Kidney epithelial cell (primary cell): ENCODE results near the gene ACOX3. TPM values are rescaled to one million over a fixed set of nuclear protein-coding genes. Genes with fewer than 3 reads are reported as not detected.
A peak's percentile ranks its signal among the peaks of the same experiment; 100 is the strongest.

Source experiments
- DNase-seq: peaks from one replicate; pipeline ENCODE4 v3.0.0-alpha.2; 2010; ENCODE audit warnings: low read depth
- H3K27me3 ChIP-seq: 2 replicates; pipeline ENCODE4 v1.6.0; 2011; ENCODE audit warnings: low read length; ENCODE audit not compliant: control insufficient read depth, insufficient read depth
- H3K36me3 ChIP-seq: 2 replicates; pipeline ENCODE4 v1.5.1; 2011; ENCODE audit warnings: low read length; ENCODE audit not compliant: control insufficient read depth, insufficient read depth
- H3K4me3 ChIP-seq: 2 replicates; pipeline ENCODE4 v1.5.1; 2011; ENCODE audit warnings: low read depth, mild to moderate bottlenecking, control low read depth, low read length
- CTCF ChIP-seq: IDR thresholded peaks from 2 replicates; pipeline ENCODE4 v1.5.1; 2011; ENCODE audit warnings: mild to moderate bottlenecking, moderate library complexity, low read length, control low read depth, inconsistent platforms; ENCODE audit not compliant: insufficient read depth, poor library complexity, severe bottlenecking
- total RNA-seq: library from RNA; depleted of rRNA; stranded (reverse); fragments of >200 nt; gene quantifications from 2 replicates; pipeline ENCODE4 v1.2.3, GENCODE V29; 2015

The ACOX3 gene
- total RNA-seq, 1 donor from 2014 or later: 37.4 TPM

- Histone ChIP-seq H3K27me3 (no peaks in the 10 kb centered on the region), H3K4me3 (no peak overlapping the region), H3K36me3 (no peaks in the 10 kb centered on the region)
- TF ChIP-seq CTCF: no peak
- DNase-seq: no peak
These were observed 116.5 kb downstream of the ACOX3 start for GRCh38 chr4:8323947-8324555.

GRCh38 chr4:8322794-8323704 is 117.5 kb downstream of the ACOX3 start:
- Histone ChIP-seq H3K27me3 (no peaks in the 10 kb centered on the region), H3K4me3 (no peak overlapping the region), H3K36me3 (no peaks in the 10 kb centered on the region)
- no peak for DNase-seq
- TF ChIP-seq CTCF: no peak

GRCh38 chr4:8321771-8322170 is 118.8 kb downstream of the ACOX3 start:
- H3K27me3 ChIP-seq: no peaks in the 10 kb centered on the region
- H3K36me3 ChIP-seq: no peaks in the 10 kb centered on the region
- no peak for TF ChIP-seq CTCF
- H3K4me3 ChIP-seq: no peak overlapping the region
- DNase-seq: no peak

- TF ChIP-seq CTCF: no peak
- no peaks in the 10 kb centered on the region for H3K36me3 ChIP-seq
- H3K27me3 ChIP-seq: no peaks in the 10 kb centered on the region
- DNase-seq: no peak
- H3K4me3 ChIP-seq: no peak overlapping the region
These were observed 119.3 kb downstream of the ACOX3 start for GRCh38 chr4:8321220-8321619.

GRCh38 chr4:8320386-8320750 is 120.2 kb downstream of the ACOX3 start:
- no peak overlapping the region for H3K4me3 ChIP-seq
- TF ChIP-seq CTCF: peak; percentile 6
- no peak for DNase-seq

More at GRCh38 chr4:8320386-8320750, 120.2 kb downstream of the ACOX3 start:
- H3K36me3 ChIP-seq: no peaks in the 10 kb centered on the region
- H3K27me3 ChIP-seq: no peaks in the 10 kb centered on the region
